GM18870 (cell line): Measurements from ENCODE around the gene DNAJC18.
"Not testable (repeated sequence)": the region's sequence is repeated elsewhere in the genome, so short reads cannot be mapped to it uniquely, and the experiment has no call there.

Source experiments
- ATAC-seq: cut with Tn5 transposase; IDR thresholded peaks from one replicate; pipeline ENCODE4 v1.9.1; 2021; ENCODE audit warnings: moderate library complexity; ENCODE audit not compliant: unreplicated experiment

Gene DNAJC18

GRCh38 chr5:139389701-139390638, 49.4 kb downstream of the DNAJC18 start, which contains the start of gene MZB1:
MZB1 (minus strand) TSS chr5:139389913; CDS start chr5:139389856, 57 bp downstream.
- ATAC-seq, result peak; percentile 41

GRCh38 chr5:139388198-139388821, 51.0 kb downstream of the DNAJC18 start:
- no peak for ATAC-seq

- ATAC-seq, result no peak
Measured at GRCh38 chr5:139387611-139388197, 51.6 kb downstream of the DNAJC18 start.

GRCh38 chr5:139386956-139387355, 52.4 kb downstream of the DNAJC18 start:
- not testable (repeated sequence) for ATAC-seq

- ATAC-seq, result no peak
Measured at GRCh38 chr5:139386050-139386438, 53.3 kb downstream of the DNAJC18 start.

- no peak for ATAC-seq
Measured at GRCh38 chr5:139385061-139386049, 54.0 kb downstream of the DNAJC18 start.

GRCh38 chr5:139384591-139385051, 54.7 kb downstream of the DNAJC18 start:
- ATAC-seq, result no peak

- no peak for ATAC-seq
Measured at GRCh38 chr5:139383993-139384590, 55.2 kb downstream of the DNAJC18 start.

- no peak for ATAC-seq
Measured at GRCh38 chr5:139383275-139383992, 55.9 kb downstream of the DNAJC18 start, which contains the start of gene SLC23A1. SLC23A1 (minus strand) TSS chr5:139383297; CDS start chr5:139383253, 44 bp downstream.

GRCh38 chr5:139382807-139383206, 56.5 kb downstream of the DNAJC18 start:
- no peak for ATAC-seq

- no peak for ATAC-seq
Measured at GRCh38 chr5:139381837-139382761, 57.2 kb downstream of the DNAJC18 start.

- ATAC-seq, result no peak
Measured at GRCh38 chr5:139379626-139380449, 59.5 kb downstream of the DNAJC18 start.

- no peak for ATAC-seq
Measured at GRCh38 chr5:139378941-139379361, 60.4 kb downstream of the DNAJC18 start.

GRCh38 chr5:139378101-139378825, 61.1 kb downstream of the DNAJC18 start:
- ATAC-seq, result no peak

- no peak for ATAC-seq
Measured at GRCh38 chr5:139377226-139377625, 62.1 kb downstream of the DNAJC18 start.

GRCh38 chr5:139376364-139376763, 63.0 kb downstream of the DNAJC18 start:
- ATAC-seq, result no peak

- no peak for ATAC-seq
Measured at GRCh38 chr5:139374909-139375308, 64.4 kb downstream of the DNAJC18 start.
